GM12878 (cell line): Measurements from ENCODE around the gene MIA3. TPM values are rescaled to one million over a fixed set of nuclear protein-coding genes. Genes with fewer than 3 reads are reported as not detected.

Experiments
- ATAC-seq: fragments of 200-7000 bp; cut with Tn5 transposase; 3 replicates; pipeline ENCODE4 v1.9.1; 2020; ENCODE audit warnings: mild to moderate bottlenecking, moderate library complexity
- BruUV-seq: library from RNA; stranded (reverse); fragments of 400-500 nt; replicated peaks from 2 replicates; lab custom pipeline; 2021; lab: Mats Ljungman, UMichigan
- CTCF ChIA-PET: fragments of 300-600 bp; sonication (Branson Sonifier 250); formaldehyde crosslinking; extraction: SDS; loops from one replicate; lab custom pipeline; 2021; ENCODE audit warnings: inconsistent platforms; lab: Yijun Ruan, JAX
- POLR2A ChIA-PET: fragments of 350-600 bp; formaldehyde crosslinking; extraction: SDS; loops from one replicate; lab custom pipeline; 2021; ENCODE audit warnings: inconsistent platforms; lab: Charles Lee
- RAD21 ChIA-PET: fragments of 300-600 bp; sonication (Branson Sonifier 250); formaldehyde crosslinking; loops from one replicate; lab custom pipeline; 2023; ENCODE audit warnings: antibody characterized with exemption; ENCODE audit not compliant: unreplicated experiment; lab: Charles Lee
- SMC1A ChIA-PET: fragments of 300-600 bp; sonication (Branson Sonifier 250); formaldehyde crosslinking; loops from one replicate; lab custom pipeline; 2023; ENCODE audit not compliant: unreplicated experiment, uncharacterized antibody; lab: Charles Lee
- DNase-seq: peaks from one replicate; pipeline ENCODE4 v3.0.0-alpha.2; 2011; ENCODE audit warnings: low read depth, low spot score
- FAIRE-seq: peaks from 3 replicates; lab custom pipeline; 2011; peaks lifted over from hg19 to GRCh38; lab: Jason Lieb, UNC
- H2AFZ ChIP-seq: 2 replicates; pipeline ENCODE4 v1.6.0; 2011; ENCODE audit warnings: low read depth, low read length, control low read depth; ENCODE audit not compliant: control insufficient read depth
- H3K27ac ChIP-seq: 2 replicates; pipeline ENCODE4 v1.5.1; 2011; ENCODE audit warnings: control low read depth; ENCODE audit not compliant: control insufficient read depth, insufficient read depth
- H3K27me3 ChIP-seq, 2 experiments: replicated peaks in 1 of 2; 2 replicates each; pipeline versions ENCODE4 v1.6.0 to v1.6.1; 2011; ENCODE audit warnings: low read length in 1 of 2; ENCODE audit not compliant: control insufficient read depth in 2 of 2, insufficient read depth in 2 of 2
- H3K36me3 ChIP-seq, 2 experiments: 2 replicates each; pipeline ENCODE4 v1.5.1; 2011; ENCODE audit warnings: low read length in 1 of 2; ENCODE audit not compliant: control insufficient read depth in 2 of 2, insufficient read depth in 2 of 2
- H3K4me1 ChIP-seq: 2 replicates; pipeline ENCODE4 v1.6.1; 2011; ENCODE audit warnings: mild to moderate bottlenecking, low read length, moderate library complexity, mixed read lengths; ENCODE audit not compliant: control insufficient read depth, insufficient read depth
- H3K4me2 ChIP-seq: 2 replicates; pipeline ENCODE4 v1.6.0; 2011; ENCODE audit warnings: control low read depth; ENCODE audit not compliant: control insufficient read depth, insufficient read depth
- H3K4me3 ChIP-seq: fragments of 200-600 bp; sonication (generic); 2 replicates; pipeline ENCODE4 v1.5.1; 2016
- H3K79me2 ChIP-seq: 2 replicates; pipeline ENCODE4 v1.6.0; 2011; ENCODE audit warnings: low read length; ENCODE audit not compliant: control insufficient read depth, insufficient read depth
- H3K9ac ChIP-seq: 2 replicates; pipeline ENCODE4 v1.8.0; 2011; ENCODE audit warnings: low read length, control low read depth, mixed read lengths; ENCODE audit not compliant: control insufficient read depth, insufficient read depth
- H3K9me3 ChIP-seq: replicated peaks from 3 replicates; pipeline ENCODE4 v1.5.1; 2011; ENCODE audit warnings: mild to moderate bottlenecking, low read length; ENCODE audit not compliant: control insufficient read depth, insufficient read depth
- H4K20me1 ChIP-seq: 2 replicates; pipeline ENCODE4 v1.6.0; 2011; ENCODE audit not compliant: control insufficient read depth, insufficient read depth
- FOS ChIP-seq: IDR thresholded peaks from 3 replicates; pipeline ENCODE4 v1.6.1; 2011; ENCODE audit warnings: borderline replicate concordance; ENCODE audit not compliant: insufficient read length; ENCODE audit errors: extremely low read depth
- HDAC2 ChIP-seq: fragments of 200-600 bp; sonication (generic); IDR thresholded peaks from 2 replicates; pipeline ENCODE4 v1.6.1; 2017
- IRF4 ChIP-seq: IDR thresholded peaks from 2 replicates; pipeline ENCODE4 v1.6.1; 2011; ENCODE audit warnings: low read depth, low read length
- NFYA ChIP-seq: IDR thresholded peaks from 2 replicates; pipeline ENCODE4 v1.6.1; 2011; ENCODE audit warnings: low read depth, mild to moderate bottlenecking, low read length, improper control_type of control experiment, borderline replicate concordance
- WGBS: methylation state at CpG from one replicate; pipeline ENCODE4 v1.1.6; 2016; ENCODE audit warnings: low lambda C conversion rate; ENCODE audit not compliant: insufficient replicate concordance, insufficient coverage; ENCODE audit errors: missing lambda C conversion rate; 5-methylcytosine and 5-hydroxymethylcytosine counted together
- in situ Hi-C: fragments of 300-500 bp; cut with MboI; formaldehyde crosslinking; loops from 9 replicates; pipeline ENCODE4 v1.14.3; 2018; ENCODE audit warnings: mixed read lengths
- intact Hi-C: fragments of 100-400 bp; cut with micrococcal nuclease; formaldehyde crosslinking; loops from one replicate; pipeline ENCODE4 v1.14.2; 2022; ENCODE audit not compliant: unreplicated experiment
- polyA plus RNA-seq, 11 experiments: library from polyadenylated mRNA; depleted of rRNA in 4 of 11; unstranded in 6 of 11; stranded (reverse) in 5 of 11; fragments of >200 nt; fragmentation: Nextera tagmentation in 4 of 11; fragmentation: Illumina TruSeq in 1 of 11; extraction: Ambion mirVana in 4 of 11; extraction: Trizol in 1 of 11; gene quantifications; 1 replicate in 1 of 11; 2 replicates in 10 of 11; pipeline versions ENCODE4 v1.2.1 to v1.2.3, GENCODE V29; 2011 to 2016; ENCODE audit warnings: inconsistent platforms in 2 of 11, missing spikeins in 2 of 11, low read depth in 1 of 11
- total RNA-seq, 4 experiments: library from RNA; depleted of rRNA in 3 of 4; stranded (reverse); fragments of >200 nt in 3 of 4; fragmentation: Illumina TruSeq in 1 of 4; extraction: Trizol in 1 of 4; gene quantifications; 2 replicates each; pipeline versions ENCODE4 v1.2.1 to v1.2.3, GENCODE V29; 2013 to 2021
- TF ChIP-seq, protein P1 (sequence below): fragments of 450-650 bp; IDR thresholded peaks from 2 replicates; pipeline ENCODE4 v1.6.1; 2016; ENCODE audit warnings: mild to moderate bottlenecking
- TF ChIP-seq, protein P2 (sequence below): IDR thresholded peaks from 2 replicates; pipeline ENCODE4 v1.6.1; 2012; ENCODE audit warnings: low read depth, low read length, improper control_type of control experiment
- TF ChIP-seq, protein P3 (sequence below): fragments of 450-650 bp; formaldehyde crosslinking; IDR thresholded peaks from 2 replicates; pipeline ENCODE4 v1.4.0; 2020; ENCODE audit warnings: mild to moderate bottlenecking, moderate library complexity
- TF ChIP-seq, protein P4 (sequence below): IDR thresholded peaks from 2 replicates; pipeline ENCODE4 v1.6.1; 2012; ENCODE audit warnings: low read depth, low read length, improper control_type of control experiment
- TF ChIP-seq, protein P5 (sequence below): fragments of 450-650 bp; IDR thresholded peaks from 2 replicates; pipeline ENCODE4 v1.6.1; 2017; ENCODE audit warnings: mild to moderate bottlenecking, moderate library complexity

Gene MIA3
- total and polyA plus RNA-seq, 10 of the 15 experiments (the other 5 are each of a cell fraction or from before 2014, with no cell fraction given) = 12.9 to 50.8 (median 30.3) TPM

DNA sequence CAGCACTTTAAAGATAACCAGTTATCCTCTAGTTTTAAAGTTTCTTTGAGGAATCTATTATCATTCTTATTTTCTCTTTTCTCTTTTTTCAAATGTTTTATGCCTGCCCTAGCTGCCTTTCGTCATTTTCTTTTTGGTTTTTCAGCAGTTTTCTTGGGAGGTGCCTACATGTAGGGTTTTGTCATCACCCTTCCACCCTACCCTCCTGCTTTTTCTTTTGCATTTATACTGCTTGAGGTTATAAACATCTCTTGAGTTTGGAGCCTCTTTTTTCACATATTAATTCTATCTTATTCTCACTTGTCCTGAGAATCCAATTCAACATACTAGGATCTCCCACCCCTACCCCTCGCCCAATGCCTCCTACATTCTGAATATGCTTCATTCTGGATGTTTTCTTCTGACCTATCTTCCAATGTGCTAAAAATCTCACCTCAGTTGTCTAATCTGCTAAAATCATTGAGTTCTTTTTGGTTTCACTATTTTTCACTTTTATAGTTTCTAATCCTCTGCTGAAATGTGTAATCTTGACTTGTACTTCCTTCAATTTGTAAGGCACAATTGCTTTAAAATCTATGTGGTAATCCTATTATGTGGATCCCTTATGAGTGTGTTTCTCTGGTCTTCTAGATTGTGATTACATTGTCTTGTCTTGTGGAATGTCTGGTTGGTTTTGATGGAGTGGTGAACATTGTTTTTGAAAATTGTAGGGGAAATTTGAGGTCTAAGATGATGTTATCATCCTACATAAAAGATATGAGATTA lies 38.7 kb downstream of the MIA3 start:
- TF ChIP-seq, protein P1, sequence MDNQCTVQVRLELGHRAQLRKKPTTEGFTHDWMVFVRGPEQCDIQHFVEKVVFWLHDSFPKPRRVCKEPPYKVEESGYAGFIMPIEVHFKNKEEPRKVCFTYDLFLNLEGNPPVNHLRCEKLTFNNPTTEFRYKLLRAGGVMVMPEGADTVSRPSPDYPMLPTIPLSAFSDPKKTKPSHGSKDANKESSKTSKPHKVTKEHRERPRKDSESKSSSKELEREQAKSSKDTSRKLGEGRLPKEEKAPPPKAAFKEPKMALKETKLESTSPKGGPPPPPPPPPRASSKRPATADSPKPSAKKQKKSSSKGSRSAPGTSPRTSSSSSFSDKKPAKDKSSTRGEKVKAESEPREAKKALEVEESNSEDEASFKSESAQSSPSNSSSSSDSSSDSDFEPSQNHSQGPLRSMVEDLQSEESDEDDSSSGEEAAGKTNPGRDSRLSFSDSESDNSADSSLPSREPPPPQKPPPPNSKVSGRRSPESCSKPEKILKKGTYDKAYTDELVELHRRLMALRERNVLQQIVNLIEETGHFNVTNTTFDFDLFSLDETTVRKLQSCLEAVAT = no peak
- no peak for TF ChIP-seq IRF4
- no peak for TF ChIP-seq FOS
- no peak for TF ChIP-seq NFYA
- TF ChIP-seq, protein P2, sequence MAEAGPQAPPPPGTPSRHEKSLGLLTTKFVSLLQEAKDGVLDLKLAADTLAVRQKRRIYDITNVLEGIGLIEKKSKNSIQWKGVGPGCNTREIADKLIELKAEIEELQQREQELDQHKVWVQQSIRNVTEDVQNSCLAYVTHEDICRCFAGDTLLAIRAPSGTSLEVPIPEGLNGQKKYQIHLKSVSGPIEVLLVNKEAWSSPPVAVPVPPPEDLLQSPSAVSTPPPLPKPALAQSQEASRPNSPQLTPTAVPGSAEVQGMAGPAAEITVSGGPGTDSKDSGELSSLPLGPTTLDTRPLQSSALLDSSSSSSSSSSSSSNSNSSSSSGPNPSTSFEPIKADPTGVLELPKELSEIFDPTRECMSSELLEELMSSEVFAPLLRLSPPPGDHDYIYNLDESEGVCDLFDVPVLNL = no peak
- no peak for TF ChIP-seq HDAC2
- TF ChIP-seq, protein P3, sequence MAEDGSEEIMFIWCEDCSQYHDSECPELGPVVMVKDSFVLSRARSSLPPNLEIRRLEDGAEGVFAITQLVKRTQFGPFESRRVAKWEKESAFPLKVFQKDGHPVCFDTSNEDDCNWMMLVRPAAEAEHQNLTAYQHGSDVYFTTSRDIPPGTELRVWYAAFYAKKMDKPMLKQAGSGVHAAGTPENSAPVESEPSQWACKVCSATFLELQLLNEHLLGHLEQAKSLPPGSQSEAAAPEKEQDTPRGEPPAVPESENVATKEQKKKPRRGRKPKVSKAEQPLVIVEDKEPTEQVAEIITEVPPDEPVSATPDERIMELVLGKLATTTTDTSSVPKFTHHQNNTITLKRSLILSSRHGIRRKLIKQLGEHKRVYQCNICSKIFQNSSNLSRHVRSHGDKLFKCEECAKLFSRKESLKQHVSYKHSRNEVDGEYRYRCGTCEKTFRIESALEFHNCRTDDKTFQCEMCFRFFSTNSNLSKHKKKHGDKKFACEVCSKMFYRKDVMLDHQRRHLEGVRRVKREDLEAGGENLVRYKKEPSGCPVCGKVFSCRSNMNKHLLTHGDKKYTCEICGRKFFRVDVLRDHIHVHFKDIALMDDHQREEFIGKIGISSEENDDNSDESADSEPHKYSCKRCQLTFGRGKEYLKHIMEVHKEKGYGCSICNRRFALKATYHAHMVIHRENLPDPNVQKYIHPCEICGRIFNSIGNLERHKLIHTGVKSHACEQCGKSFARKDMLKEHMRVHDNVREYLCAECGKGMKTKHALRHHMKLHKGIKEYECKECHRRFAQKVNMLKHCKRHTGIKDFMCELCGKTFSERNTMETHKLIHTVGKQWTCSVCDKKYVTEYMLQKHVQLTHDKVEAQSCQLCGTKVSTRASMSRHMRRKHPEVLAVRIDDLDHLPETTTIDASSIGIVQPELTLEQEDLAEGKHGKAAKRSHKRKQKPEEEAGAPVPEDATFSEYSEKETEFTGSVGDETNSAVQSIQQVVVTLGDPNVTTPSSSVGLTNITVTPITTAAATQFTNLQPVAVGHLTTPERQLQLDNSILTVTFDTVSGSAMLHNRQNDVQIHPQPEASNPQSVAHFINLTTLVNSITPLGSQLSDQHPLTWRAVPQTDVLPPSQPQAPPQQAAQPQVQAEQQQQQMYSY = no peak
- TF ChIP-seq, protein P4, sequence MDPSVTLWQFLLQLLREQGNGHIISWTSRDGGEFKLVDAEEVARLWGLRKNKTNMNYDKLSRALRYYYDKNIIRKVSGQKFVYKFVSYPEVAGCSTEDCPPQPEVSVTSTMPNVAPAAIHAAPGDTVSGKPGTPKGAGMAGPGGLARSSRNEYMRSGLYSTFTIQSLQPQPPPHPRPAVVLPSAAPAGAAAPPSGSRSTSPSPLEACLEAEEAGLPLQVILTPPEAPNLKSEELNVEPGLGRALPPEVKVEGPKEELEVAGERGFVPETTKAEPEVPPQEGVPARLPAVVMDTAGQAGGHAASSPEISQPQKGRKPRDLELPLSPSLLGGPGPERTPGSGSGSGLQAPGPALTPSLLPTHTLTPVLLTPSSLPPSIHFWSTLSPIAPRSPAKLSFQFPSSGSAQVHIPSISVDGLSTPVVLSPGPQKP = no peak
- TF ChIP-seq, protein P5, sequence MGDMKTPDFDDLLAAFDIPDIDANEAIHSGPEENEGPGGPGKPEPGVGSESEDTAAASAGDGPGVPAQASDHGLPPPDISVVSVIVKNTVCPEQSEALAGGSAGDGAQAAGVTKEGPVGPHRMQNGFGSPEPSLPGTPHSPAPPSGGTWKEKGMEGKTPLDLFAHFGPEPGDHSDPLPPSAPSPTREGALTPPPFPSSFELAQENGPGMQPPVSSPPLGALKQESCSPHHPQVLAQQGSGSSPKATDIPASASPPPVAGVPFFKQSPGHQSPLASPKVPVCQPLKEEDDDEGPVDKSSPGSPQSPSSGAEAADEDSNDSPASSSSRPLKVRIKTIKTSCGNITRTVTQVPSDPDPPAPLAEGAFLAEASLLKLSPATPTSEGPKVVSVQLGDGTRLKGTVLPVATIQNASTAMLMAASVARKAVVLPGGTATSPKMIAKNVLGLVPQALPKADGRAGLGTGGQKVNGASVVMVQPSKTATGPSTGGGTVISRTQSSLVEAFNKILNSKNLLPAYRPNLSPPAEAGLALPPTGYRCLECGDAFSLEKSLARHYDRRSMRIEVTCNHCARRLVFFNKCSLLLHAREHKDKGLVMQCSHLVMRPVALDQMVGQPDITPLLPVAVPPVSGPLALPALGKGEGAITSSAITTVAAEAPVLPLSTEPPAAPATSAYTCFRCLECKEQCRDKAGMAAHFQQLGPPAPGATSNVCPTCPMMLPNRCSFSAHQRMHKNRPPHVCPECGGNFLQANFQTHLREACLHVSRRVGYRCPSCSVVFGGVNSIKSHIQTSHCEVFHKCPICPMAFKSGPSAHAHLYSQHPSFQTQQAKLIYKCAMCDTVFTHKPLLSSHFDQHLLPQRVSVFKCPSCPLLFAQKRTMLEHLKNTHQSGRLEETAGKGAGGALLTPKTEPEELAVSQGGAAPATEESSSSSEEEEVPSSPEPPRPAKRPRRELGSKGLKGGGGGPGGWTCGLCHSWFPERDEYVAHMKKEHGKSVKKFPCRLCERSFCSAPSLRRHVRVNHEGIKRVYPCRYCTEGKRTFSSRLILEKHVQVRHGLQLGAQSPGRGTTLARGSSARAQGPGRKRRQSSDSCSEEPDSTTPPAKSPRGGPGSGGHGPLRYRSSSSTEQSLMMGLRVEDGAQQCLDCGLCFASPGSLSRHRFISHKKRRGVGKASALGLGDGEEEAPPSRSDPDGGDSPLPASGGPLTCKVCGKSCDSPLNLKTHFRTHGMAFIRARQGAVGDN = no peak
- H3K79me2 ChIP-seq = no peaks in the 10 kb centered on the region
- in situ Hi-C loops (loop anchor here (10.0 kb wide), 1 partner anchor 428 kb away; no protein-coding TSS in a partner anchor), intact Hi-C loops (no loop called here)
- DNase-seq (no peak), ATAC-seq (no peak), FAIRE-seq (no peak)
- no peaks in the 10 kb centered on the region for H4K20me1 ChIP-seq
- no peak overlapping the region for H3K9ac ChIP-seq
- no peak overlapping the region for H3K4me2 ChIP-seq
- peaks cover 2 to 30% of the 10 kb centered on the region in 2 experiments for H3K36me3 ChIP-seq
- no peak overlapping the region for H3K27ac ChIP-seq
- ChIA-PET SMC1A (no interaction called here), POLR2A (interaction anchor here (1.1 kb wide), 1 partner anchor 57 kb away, joined by 4 read pairs; no protein-coding TSS in a partner anchor), RAD21 (no interaction called here), CTCF (interaction anchor here (1.1 kb wide), 1 partner anchor 76 kb away, joined by 4 read pairs; no protein-coding TSS in a partner anchor)
- no TSS peak for BruUV-seq
- WGBS = 100% methylated on average over 2 of the region's 2 CpGs
- H3K9me3 ChIP-seq = no peaks in the 10 kb centered on the region
- H3K4me3 ChIP-seq = no peak overlapping the region
- no peaks in the 10 kb centered on the region for H3K27me3 ChIP-seq
- H2AFZ ChIP-seq = no peak overlapping the region
- H3K4me1 ChIP-seq = peaks cover 30% of the 10 kb centered on the region
